HG03159 (cell line): Measurements from ENCODE around the gene CLCN2.
"Not testable (repeated sequence)": the region's sequence is repeated elsewhere in the genome, so short reads cannot be mapped to it uniquely, and the experiment has no call there.

Source experiments
- ATAC-seq: cut with Tn5 transposase; IDR thresholded peaks from one replicate; pipeline ENCODE4 v1.9.1; 2021; ENCODE audit warnings: mild to moderate bottlenecking, moderate library complexity; ENCODE audit not compliant: unreplicated experiment

Gene CLCN2

GRCh38 chr3:184347321-184348056, 13.9 kb downstream of the CLCN2 start:
- no peak for ATAC-seq

- no peak for ATAC-seq
Observed at GRCh38 chr3:184346480-184347190, 14.8 kb downstream of the CLCN2 start.

- ATAC-seq = no peak
Observed at GRCh38 chr3:184345317-184346144, 15.9 kb downstream of the CLCN2 start.

- ATAC-seq = no peak
Observed at GRCh38 chr3:184344579-184345316, 16.7 kb downstream of the CLCN2 start.

GRCh38 chr3:184343200-184343876, 18.1 kb downstream of the CLCN2 start:
- ATAC-seq = no peak

- ATAC-seq = no peak
Observed at GRCh38 chr3:184341925-184342324, 19.5 kb downstream of the CLCN2 start.

GRCh38 chr3:184339451-184340135, 21.8 kb downstream of the CLCN2 start:
- not testable (repeated sequence) for ATAC-seq

- no peak for ATAC-seq
Observed at GRCh38 chr3:184339001-184339400, 22.4 kb downstream of the CLCN2 start.

- ATAC-seq = no peak
Observed at GRCh38 chr3:184338511-184338945, 22.9 kb downstream of the CLCN2 start.

GRCh38 chr3:184337981-184338380, 23.4 kb downstream of the CLCN2 start:
- no peak for ATAC-seq

- ATAC-seq = no peak
Observed at GRCh38 chr3:184337399-184337714, 24.0 kb downstream of the CLCN2 start, which contains the start of gene FAM131A. Gene FAM131A, plus strand, starts transcription at chr3:184337600. Its CDS starts 31 bp downstream, at chr3:184337631.

GRCh38 chr3:184336547-184337398, 24.6 kb downstream of the CLCN2 start:
- ATAC-seq = no peak

- peak; percentile 83 for ATAC-seq
Observed at GRCh38 chr3:184335661-184336546, 25.5 kb downstream of the CLCN2 start.

- ATAC-seq = peak; percentile 5
Observed at GRCh38 chr3:184335291-184335660, 26.1 kb downstream of the CLCN2 start.

- no peak for ATAC-seq
Observed at GRCh38 chr3:184334470-184335158, 26.8 kb downstream of the CLCN2 start.

GRCh38 chr3:184333700-184334099, 27.7 kb downstream of the CLCN2 start:
- no peak for ATAC-seq

- ATAC-seq = no peak
Observed at GRCh38 chr3:184333190-184333589, 28.2 kb downstream of the CLCN2 start.
